ENCODE measurements around the gene KBTBD13. TPM values are rescaled to one million over a fixed set of nuclear protein-coding genes. Genes with fewer than 3 reads are reported as not detected.
A peak's percentile ranks its signal among the peaks of the same experiment; 100 is the strongest.

KBTBD13 gene
- total RNA-seq, 1 experiment from 2014 or later, result not detected

DNA sequence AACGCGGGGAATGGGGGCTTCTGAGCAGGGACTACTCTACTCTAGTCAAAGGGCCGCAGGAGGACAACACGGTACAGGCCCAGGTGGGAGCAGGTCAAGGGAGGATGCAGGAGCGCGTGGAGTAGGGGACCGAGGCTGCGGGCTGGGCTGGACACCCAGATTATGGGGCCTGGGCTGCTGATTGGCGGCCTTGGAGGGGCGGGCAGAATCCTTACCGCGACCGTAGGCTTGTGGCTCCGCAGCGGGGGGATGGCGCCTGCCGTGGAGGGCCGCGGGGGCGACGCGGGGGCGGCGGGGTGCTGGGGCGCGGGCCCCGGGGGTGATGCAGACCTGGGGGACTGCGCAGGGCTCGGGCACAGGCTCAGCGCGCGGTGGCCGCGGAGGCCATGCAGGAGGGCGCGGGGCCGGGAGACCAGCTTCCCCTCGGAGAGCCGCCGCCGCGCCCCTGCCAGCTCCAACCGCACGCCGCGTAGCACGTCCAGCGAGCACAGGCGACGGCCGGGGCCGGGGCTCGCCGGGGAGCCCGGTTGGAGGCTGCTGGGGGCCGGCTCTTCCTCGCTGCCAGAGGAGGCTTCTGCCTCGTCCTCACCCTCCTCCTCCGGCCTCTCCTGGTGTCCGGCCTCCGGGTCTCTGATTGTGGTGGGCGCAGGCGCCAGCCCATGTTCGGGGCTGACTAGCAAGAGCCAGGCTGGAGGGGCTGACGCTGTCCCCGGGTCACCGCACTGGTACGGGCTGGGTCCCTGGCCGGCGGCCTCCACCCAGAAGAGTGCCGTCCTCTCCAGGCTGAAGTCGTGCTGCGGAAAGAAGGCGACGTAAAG lies 25.6 kb downstream of the KBTBD13 start:
- in situ Hi-C loops (cut with HindIII; ENCODE audit: low pct_unique_long_range_greater_than_20kb, low sequenced_read_pairs) (no loop called here), intact Hi-C loops (cut with micrococcal nuclease; ENCODE audit: unreplicated experiment) (no loop called here)
- TF ChIP-seq POLR2AphosphoS5 (IDR thresholded peaks at IDR 0.05; ENCODE audit: low read depth, low read length) (no peak), TCF7L2 (IDR thresholded peaks at IDR 0.05; ENCODE audit: low read depth, low read length) (no peak), SIN3A (IDR thresholded peaks at IDR 0.05; ENCODE audit: borderline replicate concordance, insufficient read depth, low read depth, low read length) (no peak)
- TF ChIP-seq, protein P1, sequence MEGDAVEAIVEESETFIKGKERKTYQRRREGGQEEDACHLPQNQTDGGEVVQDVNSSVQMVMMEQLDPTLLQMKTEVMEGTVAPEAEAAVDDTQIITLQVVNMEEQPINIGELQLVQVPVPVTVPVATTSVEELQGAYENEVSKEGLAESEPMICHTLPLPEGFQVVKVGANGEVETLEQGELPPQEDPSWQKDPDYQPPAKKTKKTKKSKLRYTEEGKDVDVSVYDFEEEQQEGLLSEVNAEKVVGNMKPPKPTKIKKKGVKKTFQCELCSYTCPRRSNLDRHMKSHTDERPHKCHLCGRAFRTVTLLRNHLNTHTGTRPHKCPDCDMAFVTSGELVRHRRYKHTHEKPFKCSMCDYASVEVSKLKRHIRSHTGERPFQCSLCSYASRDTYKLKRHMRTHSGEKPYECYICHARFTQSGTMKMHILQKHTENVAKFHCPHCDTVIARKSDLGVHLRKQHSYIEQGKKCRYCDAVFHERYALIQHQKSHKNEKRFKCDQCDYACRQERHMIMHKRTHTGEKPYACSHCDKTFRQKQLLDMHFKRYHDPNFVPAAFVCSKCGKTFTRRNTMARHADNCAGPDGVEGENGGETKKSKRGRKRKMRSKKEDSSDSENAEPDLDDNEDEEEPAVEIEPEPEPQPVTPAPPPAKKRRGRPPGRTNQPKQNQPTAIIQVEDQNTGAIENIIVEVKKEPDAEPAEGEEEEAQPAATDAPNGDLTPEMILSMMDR (IDR thresholded peaks at IDR 0.05), result no peak; the same call in 1 of the 2 replicates
- TF ChIP-seq, protein P2, sequence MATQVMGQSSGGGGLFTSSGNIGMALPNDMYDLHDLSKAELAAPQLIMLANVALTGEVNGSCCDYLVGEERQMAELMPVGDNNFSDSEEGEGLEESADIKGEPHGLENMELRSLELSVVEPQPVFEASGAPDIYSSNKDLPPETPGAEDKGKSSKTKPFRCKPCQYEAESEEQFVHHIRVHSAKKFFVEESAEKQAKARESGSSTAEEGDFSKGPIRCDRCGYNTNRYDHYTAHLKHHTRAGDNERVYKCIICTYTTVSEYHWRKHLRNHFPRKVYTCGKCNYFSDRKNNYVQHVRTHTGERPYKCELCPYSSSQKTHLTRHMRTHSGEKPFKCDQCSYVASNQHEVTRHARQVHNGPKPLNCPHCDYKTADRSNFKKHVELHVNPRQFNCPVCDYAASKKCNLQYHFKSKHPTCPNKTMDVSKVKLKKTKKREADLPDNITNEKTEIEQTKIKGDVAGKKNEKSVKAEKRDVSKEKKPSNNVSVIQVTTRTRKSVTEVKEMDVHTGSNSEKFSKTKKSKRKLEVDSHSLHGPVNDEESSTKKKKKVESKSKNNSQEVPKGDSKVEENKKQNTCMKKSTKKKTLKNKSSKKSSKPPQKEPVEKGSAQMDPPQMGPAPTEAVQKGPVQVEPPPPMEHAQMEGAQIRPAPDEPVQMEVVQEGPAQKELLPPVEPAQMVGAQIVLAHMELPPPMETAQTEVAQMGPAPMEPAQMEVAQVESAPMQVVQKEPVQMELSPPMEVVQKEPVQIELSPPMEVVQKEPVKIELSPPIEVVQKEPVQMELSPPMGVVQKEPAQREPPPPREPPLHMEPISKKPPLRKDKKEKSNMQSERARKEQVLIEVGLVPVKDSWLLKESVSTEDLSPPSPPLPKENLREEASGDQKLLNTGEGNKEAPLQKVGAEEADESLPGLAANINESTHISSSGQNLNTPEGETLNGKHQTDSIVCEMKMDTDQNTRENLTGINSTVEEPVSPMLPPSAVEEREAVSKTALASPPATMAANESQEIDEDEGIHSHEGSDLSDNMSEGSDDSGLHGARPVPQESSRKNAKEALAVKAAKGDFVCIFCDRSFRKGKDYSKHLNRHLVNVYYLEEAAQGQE (IDR thresholded peaks at IDR 0.05; ENCODE audit: insufficient read depth in 1 of 2, low read depth in 2 of 2, low read length in 1 of 2), result no peak
- POLR2A ChIA-PET, result interaction anchor here (0.5 kb wide), 1 partner anchor 190 kb away, joined by 7 read pairs; no protein-coding TSS in a partner anchor
- Histone ChIP-seq H3K36me3 (ENCODE audit: control insufficient read depth, insufficient read depth, low read length) (no peaks in the 10 kb centered on the region), H3K4me1 (ENCODE audit: control insufficient read depth, insufficient read depth, low read length) (no peaks in the 10 kb centered on the region), H3K27me3 (ENCODE audit: control insufficient read depth, insufficient read depth, low read length) (no peaks in the 10 kb centered on the region), H3K9me3 (ENCODE audit: control insufficient read depth, insufficient read depth, low read depth, low read length) (no peaks in the 10 kb centered on the region), H3K27ac (ENCODE audit: low read length) (no peak overlapping the region), H3K4me3 (ENCODE audit: low read depth in 2 of 2, low read length in 2 of 2) (no peak overlapping the region)
- DNase-seq (ENCODE audit: low read depth, low spot score), result no peak
- BruUV-seq (replicated peaks), result no TSS peak
- CTCF ChIA-PET, result no interaction called here
- ATAC-seq, result peak; percentile 20; the same call in 1 of the 2 replicates

DNA sequence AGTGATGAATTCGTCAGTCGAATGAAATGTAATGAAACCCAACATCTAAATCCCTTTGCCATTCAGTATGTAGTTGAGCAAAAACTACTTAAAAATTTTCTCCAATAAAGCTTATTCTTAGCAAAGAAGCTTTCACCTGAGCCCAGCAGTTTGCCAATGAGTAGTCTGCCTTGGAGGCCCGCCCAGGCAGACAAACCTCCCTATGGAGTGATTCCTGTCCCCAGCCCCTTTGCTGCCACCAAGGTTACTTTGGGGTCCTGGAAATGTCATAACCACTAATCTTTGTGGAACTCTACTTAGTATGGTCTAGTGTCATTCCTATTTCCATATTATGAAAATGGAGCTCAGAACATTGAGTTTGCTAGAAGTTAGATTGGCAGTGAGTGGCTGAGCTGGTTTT lies 26.4 kb downstream of the KBTBD13 start:
- ATAC-seq (no peak), DNase-seq (ENCODE audit: low read depth, low spot score) (no peak)
- H3K4me1 ChIP-seq (ENCODE audit: control insufficient read depth, insufficient read depth, low read length), result no peaks in the 10 kb centered on the region
- no peaks in the 10 kb centered on the region for H3K9me3 ChIP-seq (ENCODE audit: control insufficient read depth, insufficient read depth, low read depth, low read length)
- H3K27ac ChIP-seq (ENCODE audit: low read length), result no peak overlapping the region
- intact Hi-C loops (cut with micrococcal nuclease; ENCODE audit: unreplicated experiment) (no loop called here), in situ Hi-C loops (cut with HindIII; ENCODE audit: low pct_unique_long_range_greater_than_20kb, low sequenced_read_pairs) (no loop called here)
- no peak overlapping the region for H3K4me3 ChIP-seq (ENCODE audit: low read depth in 2 of 2, low read length in 2 of 2)
- ChIA-PET POLR2A (no interaction called here), CTCF (no interaction called here)
- no TSS peak for BruUV-seq (replicated peaks)
- H3K36me3 ChIP-seq (ENCODE audit: control insufficient read depth, insufficient read depth, low read length), result no peaks in the 10 kb centered on the region
- no peaks in the 10 kb centered on the region for H3K27me3 ChIP-seq (ENCODE audit: control insufficient read depth, insufficient read depth, low read length)
- TF ChIP-seq SIN3A (IDR thresholded peaks at IDR 0.05; ENCODE audit: borderline replicate concordance, insufficient read depth, low read depth, low read length) (no peak), POLR2AphosphoS5 (IDR thresholded peaks at IDR 0.05; ENCODE audit: low read depth, low read length) (no peak), TCF7L2 (IDR thresholded peaks at IDR 0.05; ENCODE audit: low read depth, low read length) (no peak)
- TF ChIP-seq, protein P1 (IDR thresholded peaks at IDR 0.05), result no peak
- TF ChIP-seq, protein P2 (IDR thresholded peaks at IDR 0.05; ENCODE audit: insufficient read depth in 1 of 2, low read depth in 2 of 2, low read length in 1 of 2), result no peak

All from Panc1 (cell line).